HUES64 (cell line): Measurements from ENCODE around the gene VASH1.

Source experiments
- H3K27ac ChIP-seq: 2 replicates; pipeline ENCODE4 v1.7.0; 2013; ENCODE audit warnings: low read depth, low read length, inconsistent platforms
- H3K27me3 ChIP-seq: 2 replicates; pipeline ENCODE4 v1.6.1; 2013; ENCODE audit warnings: mild to moderate bottlenecking, low read length; ENCODE audit not compliant: insufficient read depth
- H3K36me3 ChIP-seq: 2 replicates; pipeline ENCODE4 v1.6.1; 2013; ENCODE audit warnings: mild to moderate bottlenecking, low read length; ENCODE audit not compliant: insufficient read depth
- H3K4me1 ChIP-seq: 2 replicates; pipeline ENCODE4 v1.6.1; 2013; ENCODE audit warnings: mild to moderate bottlenecking, low read length, moderate library complexity; ENCODE audit not compliant: insufficient read depth
- H3K4me3 ChIP-seq: 2 replicates; pipeline ENCODE4 v1.5.1; 2013; ENCODE audit warnings: mild to moderate bottlenecking, low read length, moderate library complexity
- H3K9ac ChIP-seq: 2 replicates; pipeline ENCODE4 v1.6.1; 2013; ENCODE audit warnings: mild to moderate bottlenecking, low read depth, low read length
- H3K9me3 ChIP-seq: 2 replicates; pipeline ENCODE4 v1.6.1; 2013; ENCODE audit warnings: low read depth, low read length; ENCODE audit not compliant: insufficient read depth
- WGBS: fragments of 150-250, 120-280 bp; methylation state at CpG from one replicate; pipeline ENCODE4 v1.1.7; 2013; ENCODE audit warnings: missing lambda C conversion rate; 5-methylcytosine and 5-hydroxymethylcytosine counted together

VASH1 gene

DNA sequence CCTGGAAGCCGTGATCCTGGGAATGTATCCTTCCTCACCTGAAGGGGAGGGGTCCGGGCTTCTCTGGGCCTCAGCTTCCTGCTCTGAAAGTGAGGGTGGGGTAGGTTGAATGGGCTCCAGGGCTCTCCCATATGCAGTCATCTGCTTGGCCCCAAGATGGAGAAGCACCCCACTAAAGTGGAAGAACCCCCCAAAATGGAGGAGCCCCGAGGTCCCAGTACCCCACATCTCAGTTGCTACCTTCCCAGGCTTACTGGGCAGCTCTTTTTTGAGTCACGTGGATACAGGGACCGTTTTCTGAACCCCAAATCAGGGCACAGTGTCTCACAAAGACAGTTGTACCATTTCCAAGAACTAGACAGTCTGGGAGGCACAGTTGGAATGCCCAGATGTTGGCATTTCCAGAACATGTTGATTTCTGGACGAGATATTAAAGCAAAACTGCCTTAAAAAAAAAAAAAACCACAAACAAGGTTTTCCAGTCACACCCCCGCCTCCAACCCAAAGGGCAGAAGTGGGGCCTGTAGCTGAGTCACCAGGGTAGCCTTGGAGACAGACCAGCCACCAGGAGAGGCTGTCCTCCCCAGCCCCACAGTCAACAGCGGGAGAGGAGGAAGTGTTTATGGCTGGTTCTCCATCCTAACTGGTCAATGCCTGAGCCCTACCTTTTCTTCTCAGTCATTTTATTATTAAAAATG, 12.1 kb downstream of the VASH1 start:
- no peaks in the 10 kb centered on the region for H3K36me3 ChIP-seq
- WGBS, result 70% methylated on average over 7 of the region's 8 CpGs
- no peak overlapping the region for H3K9ac ChIP-seq
- H3K9me3 ChIP-seq, result no peaks in the 10 kb centered on the region
- H3K27me3 ChIP-seq, result no peaks in the 10 kb centered on the region; the same call in 1 of the 2 replicates
- H3K4me1 ChIP-seq, result peaks cover 8% of the 10 kb centered on the region; the same call in 1 of the 2 replicates
- H3K4me3 ChIP-seq, result no peak overlapping the region
- no peak overlapping the region for H3K27ac ChIP-seq

DNA sequence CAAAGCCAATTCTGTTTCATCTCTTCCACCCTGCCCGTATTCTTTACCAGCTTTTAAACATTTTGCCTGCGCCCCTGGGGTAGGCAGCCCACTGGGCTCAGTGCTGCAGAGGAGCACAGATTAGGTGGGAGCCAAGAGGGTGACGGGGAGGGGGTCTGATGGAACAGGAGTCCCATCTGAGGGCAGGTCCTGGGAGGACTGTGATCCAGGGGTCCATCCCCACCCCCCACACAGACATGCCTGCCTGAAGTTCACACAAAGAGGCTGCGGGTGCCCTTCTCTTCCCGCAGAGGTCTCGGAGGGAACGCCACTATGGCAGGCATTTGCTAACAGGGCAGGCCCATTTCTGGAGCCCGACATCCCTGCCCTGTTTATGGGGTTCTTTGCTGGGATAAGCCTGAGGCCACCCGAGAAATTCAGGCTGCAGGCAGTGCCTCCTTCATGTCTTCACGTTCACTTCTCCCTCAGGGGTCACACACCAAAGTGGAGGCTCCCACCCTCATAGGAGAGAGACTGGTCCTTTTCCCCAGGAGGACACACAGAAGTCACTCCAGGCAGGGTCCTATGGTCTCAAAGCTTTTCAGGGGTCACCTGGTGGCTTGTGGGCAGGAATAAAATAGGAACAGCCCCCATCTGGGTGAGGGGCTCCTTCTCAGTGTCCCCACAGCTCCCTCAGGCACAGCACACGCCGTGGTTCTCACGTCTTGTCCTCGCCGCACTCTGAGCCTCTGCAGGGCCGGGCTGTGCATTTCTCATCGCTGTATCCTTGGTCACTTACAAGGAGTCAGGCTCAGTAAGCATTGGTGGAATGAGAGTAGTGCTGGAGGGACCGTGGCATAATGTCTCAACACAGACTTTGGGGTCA, 12.9 kb downstream of the VASH1 start:
- H3K9me3 ChIP-seq, result no peaks in the 10 kb centered on the region
- H3K36me3 ChIP-seq, result no peaks in the 10 kb centered on the region
- H3K27ac ChIP-seq, result no peak overlapping the region
- no peaks in the 10 kb centered on the region; the same call in 1 of the 2 replicates for H3K27me3 ChIP-seq
- WGBS, result 90% methylated on average over 18 of the region's 18 CpGs
- peaks cover 8% of the 10 kb centered on the region; the same call in 1 of the 2 replicates for H3K4me1 ChIP-seq
- no peak overlapping the region for H3K4me3 ChIP-seq
- no peak overlapping the region for H3K9ac ChIP-seq

DNA sequence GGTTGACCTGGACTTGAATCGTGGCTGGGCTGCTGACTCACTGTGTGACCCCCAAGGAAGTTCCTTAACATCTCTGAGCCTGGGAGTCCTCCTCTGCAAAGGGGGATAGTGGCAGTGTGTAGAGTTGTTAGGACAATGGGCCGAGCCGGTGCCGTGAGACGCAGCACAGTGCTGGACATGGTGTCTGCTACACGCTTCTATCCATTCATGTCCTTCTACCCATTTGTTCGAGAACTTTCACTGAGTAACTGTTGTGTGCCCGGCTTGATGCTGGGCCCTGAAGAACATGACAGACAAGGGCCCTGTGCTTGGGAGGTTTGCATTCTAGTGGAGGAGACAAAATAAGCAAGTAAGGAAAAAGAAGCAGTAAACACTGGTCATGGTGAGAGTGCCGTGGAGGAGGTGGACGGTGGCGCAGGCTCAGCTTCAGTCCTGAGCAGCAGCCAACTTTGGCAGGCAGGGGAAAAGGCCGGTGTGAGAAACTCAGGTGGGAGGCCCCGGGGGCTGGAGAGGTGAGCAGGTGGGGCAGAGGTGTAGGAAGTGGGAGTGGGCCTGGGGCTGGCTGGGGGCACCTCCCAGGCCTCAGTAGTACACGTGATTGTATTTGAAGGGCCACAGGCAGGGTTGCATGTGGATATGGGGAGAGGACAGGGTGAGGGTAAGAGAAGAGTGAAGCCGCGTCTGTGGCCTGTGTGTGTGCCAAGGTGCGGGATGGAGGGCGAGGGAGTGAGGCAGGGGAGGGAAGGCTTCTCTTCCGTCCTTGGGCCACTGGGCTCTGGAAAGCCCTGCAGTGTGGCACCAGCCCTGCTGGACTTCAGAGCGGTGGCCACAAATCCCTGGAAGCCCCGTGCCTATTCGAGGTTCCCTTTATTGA, 13.8 kb downstream of the VASH1 start:
- 89% methylated on average over 22 of the region's 22 CpGs for WGBS
- no peaks in the 10 kb centered on the region for H3K9me3 ChIP-seq
- H3K27me3 ChIP-seq, result no peaks in the 10 kb centered on the region
- no peak overlapping the region for H3K4me3 ChIP-seq
- no peak overlapping the region for H3K27ac ChIP-seq
- H3K9ac ChIP-seq, result no peak overlapping the region
- H3K36me3 ChIP-seq, result no peaks in the 10 kb centered on the region
- H3K4me1 ChIP-seq, result peaks cover 8% of the 10 kb centered on the region; the same call in 1 of the 2 replicates

GRCh38 chr14:76775695-76776427, 14.6 kb downstream of the VASH1 start:
- H3K36me3 ChIP-seq, result no peaks in the 10 kb centered on the region
- H3K9me3 ChIP-seq, result no peaks in the 10 kb centered on the region
- no peak overlapping the region for H3K4me3 ChIP-seq
- no peak overlapping the region for H3K9ac ChIP-seq
- H3K4me1 ChIP-seq, result peaks cover 8% of the 10 kb centered on the region; the same call in 1 of the 2 replicates
- no peaks in the 10 kb centered on the region for H3K27me3 ChIP-seq
- WGBS, result 95% methylated on average over 54 of the region's 54 CpGs
- H3K27ac ChIP-seq, result no peak overlapping the region

DNA sequence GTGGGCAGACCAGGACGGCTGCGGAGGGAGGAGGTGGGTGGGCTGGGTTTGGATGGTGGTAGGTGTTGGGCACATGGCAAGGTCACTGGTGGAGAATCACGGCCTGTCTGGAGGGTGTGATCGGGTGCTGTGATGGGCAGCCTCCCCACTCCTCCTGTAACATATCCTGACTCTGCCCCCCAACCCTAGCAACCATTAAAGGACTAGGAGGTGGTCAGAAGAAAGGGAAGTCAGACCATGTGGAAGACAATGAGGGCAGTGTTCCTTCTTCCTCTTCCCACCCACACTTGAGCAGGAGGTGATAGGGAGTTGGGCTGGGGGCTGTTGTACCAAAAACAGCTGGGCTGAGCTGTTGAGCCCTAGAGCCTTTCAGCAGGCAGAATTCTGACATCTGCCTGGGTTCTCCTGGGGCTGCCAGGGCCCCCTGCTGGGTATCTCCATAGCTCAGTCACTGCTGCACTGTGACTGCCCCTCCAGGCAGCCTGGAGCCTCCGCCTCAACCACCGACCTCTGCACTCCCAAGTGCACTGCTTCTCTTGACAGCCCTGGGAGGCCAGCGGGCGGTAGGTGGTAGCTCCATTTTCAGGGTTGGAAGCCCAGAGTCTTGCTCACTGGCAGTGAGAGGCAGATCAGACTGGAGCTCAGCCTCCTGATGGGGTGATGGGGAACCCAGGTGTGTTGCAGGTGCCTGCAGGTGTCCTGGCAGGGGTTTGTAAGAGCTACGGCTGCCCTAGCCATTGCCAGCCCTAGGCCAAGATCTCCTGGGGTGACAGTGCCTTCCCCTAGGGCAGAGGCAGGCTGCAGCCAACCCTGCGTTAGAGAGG, 15.4 kb downstream of the VASH1 start:
- H3K9ac ChIP-seq, result no peak overlapping the region
- no peaks in the 10 kb centered on the region for H3K27me3 ChIP-seq
- H3K4me3 ChIP-seq, result no peak overlapping the region
- peaks cover 8% of the 10 kb centered on the region; the same call in 1 of the 2 replicates for H3K4me1 ChIP-seq
- H3K27ac ChIP-seq, result no peak overlapping the region
- 77% methylated on average over 8 of the region's 10 CpGs for WGBS
- peaks cover 6% of the 10 kb centered on the region; the same call in 1 of the 2 replicates for H3K36me3 ChIP-seq
- no peaks in the 10 kb centered on the region for H3K9me3 ChIP-seq

DNA sequence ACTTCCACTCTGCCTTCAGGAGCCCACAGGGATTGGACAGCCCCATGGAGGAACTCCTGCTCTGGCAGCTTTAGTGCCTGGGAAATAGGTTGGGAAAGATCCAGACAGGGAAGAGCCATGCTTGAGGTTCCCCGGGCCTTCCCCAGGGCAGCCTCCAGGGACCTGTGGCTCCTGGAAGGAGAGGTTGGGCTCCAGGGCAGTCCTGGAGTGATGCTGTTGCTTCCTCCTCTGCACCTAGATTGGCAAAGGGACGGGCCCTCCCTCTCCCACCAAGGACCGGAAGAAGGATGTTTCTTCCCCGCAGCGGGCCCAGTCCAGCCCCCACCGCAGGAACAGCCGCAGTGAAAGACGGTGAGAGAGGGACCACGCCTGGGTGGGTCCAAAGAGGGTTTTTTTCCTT, 16.5 kb downstream of the VASH1 start:
- no peaks in the 10 kb centered on the region for H3K9me3 ChIP-seq
- peaks cover 2% of the 10 kb centered on the region; the same call in 1 of the 2 replicates for H3K4me1 ChIP-seq
- no peak overlapping the region for H3K4me3 ChIP-seq
- no peak overlapping the region for H3K27ac ChIP-seq
- H3K36me3 ChIP-seq, result peaks cover 16% of the 10 kb centered on the region
- H3K9ac ChIP-seq, result no peak overlapping the region
- no peaks in the 10 kb centered on the region for H3K27me3 ChIP-seq
- WGBS, result 86% methylated on average over 8 of the region's 9 CpGs

GRCh38 chr14:76778546-76779215, 17.4 kb downstream of the VASH1 start:
- Histone ChIP-seq H3K4me1 (no peaks in the 10 kb centered on the region), H3K9ac (no peak overlapping the region), H3K27me3 (no peaks in the 10 kb centered on the region), H3K9me3 (no peaks in the 10 kb centered on the region), H3K4me3 (no peak overlapping the region), H3K36me3 (peaks cover 24% of the 10 kb centered on the region), H3K27ac (no peak overlapping the region)
- 91% methylated on average over 16 of the region's 16 CpGs for WGBS

DNA sequence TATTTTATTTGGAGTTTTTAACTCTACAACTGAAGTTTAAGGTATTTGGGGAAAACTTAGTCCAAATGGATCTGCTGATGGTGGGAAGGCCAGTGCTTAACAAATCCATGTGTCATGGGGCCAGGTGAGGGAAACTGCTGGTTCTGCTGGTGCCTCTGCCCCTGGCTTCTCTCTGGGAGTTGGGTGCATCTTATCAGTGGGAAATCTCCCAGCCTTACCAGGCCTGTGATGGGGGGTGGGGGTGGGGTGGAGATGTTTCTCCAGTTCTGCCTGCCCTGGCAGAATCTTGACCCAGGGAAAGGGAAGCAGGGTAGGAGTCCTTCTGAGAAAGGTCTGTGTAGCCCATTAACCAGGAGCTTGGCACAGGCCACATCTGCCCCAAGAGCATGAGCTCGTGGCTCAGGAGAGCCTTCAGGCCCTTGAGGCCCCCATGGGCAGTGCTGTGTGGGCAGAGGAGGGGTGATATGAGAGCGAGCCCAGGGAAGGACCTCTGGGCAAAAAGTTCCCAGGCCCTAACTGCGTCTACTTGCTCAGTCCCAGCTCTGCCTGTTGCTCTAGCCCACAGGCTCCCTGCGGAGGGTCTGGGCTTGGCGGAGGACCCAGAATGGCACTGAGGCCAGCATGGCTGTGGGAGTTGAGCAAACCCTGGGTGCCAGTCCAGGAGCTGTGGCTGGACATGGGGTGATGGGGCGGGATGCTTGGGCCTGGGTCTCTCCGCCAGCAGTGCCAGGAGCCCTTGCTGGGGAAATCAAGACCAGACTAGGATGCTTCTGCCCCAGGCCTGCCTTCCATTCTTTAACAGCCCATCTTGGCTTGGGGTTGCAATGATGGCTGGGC, 18.2 kb downstream of the VASH1 start:
- H3K27me3 ChIP-seq, result no peaks in the 10 kb centered on the region
- H3K36me3 ChIP-seq, result peaks cover 32% of the 10 kb centered on the region
- no peak overlapping the region for H3K4me3 ChIP-seq
- 93% methylated on average over 7 of the region's 7 CpGs for WGBS
- H3K9me3 ChIP-seq, result no peaks in the 10 kb centered on the region
- H3K27ac ChIP-seq, result no peak overlapping the region
- H3K4me1 ChIP-seq, result no peaks in the 10 kb centered on the region
- H3K9ac ChIP-seq, result no peak overlapping the region

- Histone ChIP-seq H3K27me3 (no peaks in the 10 kb centered on the region), H3K36me3 (peaks cover 33% of the 10 kb centered on the region), H3K27ac (no peak overlapping the region), H3K4me1 (no peaks in the 10 kb centered on the region), H3K4me3 (no peak overlapping the region), H3K9ac (no peak overlapping the region), H3K9me3 (no peaks in the 10 kb centered on the region)
- 97% methylated on average over 2 of the region's 2 CpGs for WGBS
Observed at GRCh38 chr14:76780058-76780345, 18.7 kb downstream of the VASH1 start.
